T-helper 2 cell (primary cell): ENCODE measurements around the gene TOMM6.
"Not testable (repeated sequence)": the region's sequence is repeated elsewhere in the genome, so short reads cannot be mapped to it uniquely, and the experiment has no call there.

Source experiments
- DNase-seq, 5 experiments: peaks; one replicate each; pipeline versions ENCODE4 v3.0.0 to v3.0.0-alpha.2; 2012 to 2022

The TOMM6 gene

GRCh38 chr6:41785689-41786450 lies 1.6 kb upstream of the TOMM6 start:
- DNase-seq: peak in 1 of 5 experiments; percentile 12

- DNase-seq: peak; percentile 76 to 86 (median 78)
Observed at GRCh38 chr6:41786451-41787218, 859 bp upstream of the TOMM6 start.

GRCh38 chr6:41789390-41789724 lies 1.9 kb downstream of the TOMM6 start:
- DNase-seq: no peak

- no peak for DNase-seq
Observed at GRCh38 chr6:41790045-41790444, 2.6 kb downstream of the TOMM6 start.

GRCh38 chr6:41791305-41791704 lies 3.8 kb downstream of the TOMM6 start:
- DNase-seq: no peak

GRCh38 chr6:41791984-41792383 lies 4.5 kb downstream of the TOMM6 start:
- DNase-seq: no peak

GRCh38 chr6:41796474-41796873 lies 9.0 kb downstream of the TOMM6 start:
- no peak for DNase-seq

- DNase-seq: no peak
Observed at GRCh38 chr6:41798901-41799558, 11.5 kb downstream of the TOMM6 start.

- no peak for DNase-seq
Observed at GRCh38 chr6:41799559-41799911, 12.0 kb downstream of the TOMM6 start.

- no peak for DNase-seq
Observed at GRCh38 chr6:41801380-41801779, 13.9 kb downstream of the TOMM6 start.

GRCh38 chr6:41805830-41806774 lies 18.6 kb downstream of the TOMM6 start:
- no peak for DNase-seq

- no peak for DNase-seq
Observed at GRCh38 chr6:41811095-41811494, 23.6 kb downstream of the TOMM6 start.

GRCh38 chr6:41811946-41812345 lies 24.5 kb downstream of the TOMM6 start:
- not testable (repeated sequence) for DNase-seq

- no peak for DNase-seq
Observed at GRCh38 chr6:41813469-41813868, 26.0 kb downstream of the TOMM6 start.

GRCh38 chr6:41813956-41814355 lies 26.5 kb downstream of the TOMM6 start:
- no peak for DNase-seq

- no peak for DNase-seq
Observed at GRCh38 chr6:41814629-41815028, 27.1 kb downstream of the TOMM6 start.

GRCh38 chr6:41815587-41815986 lies 28.1 kb downstream of the TOMM6 start:
- no peak for DNase-seq

- no peak for DNase-seq
Observed at GRCh38 chr6:41818271-41819054, 31.0 kb downstream of the TOMM6 start.

- DNase-seq: no peak
Observed at GRCh38 chr6:41821266-41821665, 33.8 kb downstream of the TOMM6 start.

- no peak for DNase-seq
Observed at GRCh38 chr6:41822021-41822420, 34.5 kb downstream of the TOMM6 start.

- DNase-seq: no peak
Observed at GRCh38 chr6:41823178-41823577, 35.7 kb downstream of the TOMM6 start.
